HG03565 (cell line): Measurements from ENCODE around the gene CALD1.

ENCODE experiments used
- ATAC-seq: cut with Tn5 transposase; IDR thresholded peaks from one replicate; pipeline ENCODE4 v1.9.1; 2021; ENCODE audit warnings: mild to moderate bottlenecking, moderate library complexity; ENCODE audit not compliant: unreplicated experiment

The CALD1 gene

GRCh38 chr7:134778941-134779740, at the start of gene CALD1:
Gene CALD1, plus strand, starts transcription at chr7:134779634. Its CDS starts 88,100 bp downstream, at chr7:134867734.
- no peak for ATAC-seq

- ATAC-seq: no peak
These were observed 49.5 kb upstream of the CALD1 start for GRCh38 chr7:134729895-134730294.

- ATAC-seq: no peak
These were observed 49.0 kb upstream of the CALD1 start for GRCh38 chr7:134730411-134730829.

GRCh38 chr7:134731616-134732015, 47.8 kb upstream of the CALD1 start:
- no peak for ATAC-seq

- no peak for ATAC-seq
These were observed 46.7 kb upstream of the CALD1 start for GRCh38 chr7:134732728-134733127.

GRCh38 chr7:134736381-134736780, 43.1 kb upstream of the CALD1 start:
- no peak for ATAC-seq

GRCh38 chr7:134737566-134738345, 41.7 kb upstream of the CALD1 start:
- ATAC-seq: no peak

- no peak for ATAC-seq
These were observed 40.1 kb upstream of the CALD1 start for GRCh38 chr7:134739362-134739761.

- no peak for ATAC-seq
These were observed 39.1 kb upstream of the CALD1 start for GRCh38 chr7:134740376-134740775.

GRCh38 chr7:134741907-134742635, 37.4 kb upstream of the CALD1 start:
- no peak for ATAC-seq

GRCh38 chr7:134742688-134743350, 36.6 kb upstream of the CALD1 start:
- no peak for ATAC-seq

GRCh38 chr7:134744569-134744968, 34.9 kb upstream of the CALD1 start:
- ATAC-seq: no peak

- no peak for ATAC-seq
These were observed 32.1 kb upstream of the CALD1 start for GRCh38 chr7:134747326-134747725.

- no peak for ATAC-seq
These were observed 29.1 kb upstream of the CALD1 start for GRCh38 chr7:134750083-134751062.

- no peak for ATAC-seq
These were observed 27.3 kb upstream of the CALD1 start for GRCh38 chr7:134752006-134752760.

- ATAC-seq: no peak
These were observed 23.9 kb upstream of the CALD1 start for GRCh38 chr7:134755422-134756022.

- ATAC-seq: no peak
These were observed 21.5 kb upstream of the CALD1 start for GRCh38 chr7:134757938-134758337.

- no peak for ATAC-seq
These were observed 20.5 kb upstream of the CALD1 start for GRCh38 chr7:134758981-134759380.

- ATAC-seq: no peak
These were observed 18.2 kb upstream of the CALD1 start for GRCh38 chr7:134761266-134761665.
